H1 (cell line): ENCODE measurements around the gene SLC16A9. TPM values are rescaled to one million over a fixed set of nuclear protein-coding genes. Genes with fewer than 3 reads are reported as not detected.

Experiments
- ATF3 ChIP-seq: IDR thresholded peaks from 2 replicates; pipeline ENCODE4 v1.6.1; 2011; ENCODE audit warnings: low read depth, mild to moderate bottlenecking, low read length; ENCODE audit not compliant: insufficient read depth
- EZH2 ChIP-seq: fragments of 200-600 bp; sonication (generic); IDR thresholded peaks from 2 replicates; pipeline ENCODE4 v1.7.1; 2012; ENCODE audit warnings: low read depth, mild to moderate bottlenecking, moderate library complexity, low read length, inconsistent platforms; ENCODE audit not compliant: severe bottlenecking
- MAX ChIP-seq: IDR thresholded peaks from 2 replicates; pipeline ENCODE4 v1.6.1; 2012; ENCODE audit warnings: inconsistent platforms
- polyA plus RNA-seq, 7 experiments: library from polyadenylated mRNA; depleted of rRNA in 3 of 7; stranded (reverse) in 5 of 7; unstranded in 2 of 7; fragments of >200 nt in 5 of 7; fragments of 200-250 nt in 2 of 7; gene quantifications; 1 replicate in 5 of 7; 2 replicates in 1 of 7; 4 replicates in 1 of 7; pipeline versions ENCODE4 v1.2.1 to v1.2.3, GENCODE V29; 2011 to 2013; ENCODE audit warnings: missing spikeins in 2 of 7, mixed read lengths in 2 of 7
- total RNA-seq: library from RNA; stranded (reverse); fragmentation: NEBNext Ultra II Directional; extraction: Animal tissue kit (Norgen Biotek cat#: 25700); gene quantifications from 2 replicates; pipeline ENCODE4 v1.2.1, GENCODE V29; 2021

The SLC16A9 gene
- total and polyA plus RNA-seq, 2 of the 8 experiments (the other 6 are each of a cell fraction or from before 2014, with no cell fraction given), result 11.2 to 20.5 TPM

GRCh38 chr10:59695637-59696036 lies 14.0 kb downstream of the SLC16A9 start (continued):
- TF ChIP-seq EZH2 (no peak), ATF3 (no peak), MAX (no peak)
- TF ChIP-seq, all 59 proteins: peak for 0
